ENCODE data around the gene FGF22. TPM values are rescaled to one million over a fixed set of nuclear protein-coding genes. Genes with fewer than 3 reads are reported as not detected.

The FGF22 gene
- total and polyA plus RNA-seq, 2 of the 4 experiments (the other 2 are of a cell fraction), result 0.14 TPM; not detected in 1

- Histone ChIP-seq H3K9me1 (ENCODE audit: insufficient read depth, low read length) (no peaks in the 10 kb centered on the region), H2BK20ac (ENCODE audit: low read depth, low read length) (no peak overlapping the region), H2AK9ac (replicated peaks; ENCODE audit: low read depth, low read length, poor library complexity) (no peak overlapping the region), H2BK15ac (ENCODE audit: low read depth, low read length) (no peak overlapping the region), H3K14ac (replicated peaks; ENCODE audit: low read depth, low read length) (no peak overlapping the region), H4K20me1 (ENCODE audit: insufficient read depth, low read length) (peaks cover 23% of the 10 kb centered on the region), H2AFZ (replicated peaks; ENCODE audit: low read length, poor library complexity) (no peak overlapping the region), H4K91ac (ENCODE audit: insufficient read depth, low read depth, low read length) (no peak overlapping the region), H3K27ac (ENCODE audit: insufficient read depth, low read length) (no peak overlapping the region), H3K9me3 (ENCODE audit: control insufficient read depth, insufficient read depth, low read length) (no peaks in the 10 kb centered on the region), H3K36me3 (ENCODE audit: control insufficient read depth, insufficient read depth, low read length) (no peaks in the 10 kb centered on the region), H4K5ac (ENCODE audit: low read depth, low read length) (no peak overlapping the region), H3K4me1 (ENCODE audit: control insufficient read depth, insufficient read depth, low read length) (no peaks in the 10 kb centered on the region), H2BK120ac (ENCODE audit: low read depth, low read length) (no peak overlapping the region), H3K4me3 (ENCODE audit: insufficient read depth, low read depth, low read length) (no peak overlapping the region), H2AK5ac (ENCODE audit: low read depth, low read length) (no peak overlapping the region), H3K56ac (ENCODE audit: extremely low read depth, insufficient read depth, low read length) (no peak overlapping the region), H3K4ac (ENCODE audit: low read depth, low read length) (no peak overlapping the region), H3K79me1 (ENCODE audit: low read depth in 1 of 2, low read length in 2 of 2) (no peaks in the 10 kb centered on the region), H4K8ac (ENCODE audit: low read depth in 2 of 2, low read length in 2 of 2) (no peak overlapping the region), H2BK5ac (ENCODE audit: low read depth, low read length, poor library complexity, severe bottlenecking) (no peak overlapping the region), H3K9ac (ENCODE audit: low read depth, low read length) (no peak overlapping the region), H3K18ac (ENCODE audit: low read depth, low read length) (no peak overlapping the region), H3K4me2 (ENCODE audit: low read depth, low read length) (no peak overlapping the region), H3K27me3 (ENCODE audit: control insufficient read depth, insufficient read depth, low read length) (peaks cover 22% of the 10 kb centered on the region; the same call in 1 of the 2 replicates), H3K23ac (ENCODE audit: low read depth, low read length) (no peak overlapping the region)
- no peak for DNase-seq
- WGBS, 2 experiments (ENCODE audit: extremely low coverage in 2 of 2, insufficient read length in 1 of 2), result 71% methylated on average over 13 of the region's 24 CpGs; no CpG with 5 or more reads in 1 of the 2 experiments
- ATAC-seq (ENCODE audit: low read depth), result no peak
- ChIA-PET POLR2A (ENCODE audit: unreplicated experiment) (no interaction called here), CTCF (no interaction called here)
- BruUV-seq (replicated peaks), result no TSS peak
- in situ Hi-C loops (cut with MboI; ENCODE audit: low sequenced_read_pairs), result no loop called here
- intact Hi-C loops (cut with micrococcal nuclease), result no loop called here
- TF ChIP-seq CHD1 (IDR thresholded peaks at IDR 0.05; ENCODE audit: low read depth, low read length), result no peak
- no peak for TF ChIP-seq BHLHE40 (IDR thresholded peaks at IDR 0.05; ENCODE audit: low read depth, low read length)
- no peak for TF ChIP-seq NFE2L2 (IDR thresholded peaks at IDR 0.05; ENCODE audit: low read depth, low read length)
- TF ChIP-seq MXI1 (IDR thresholded peaks at IDR 0.05; ENCODE audit: borderline replicate concordance, low read depth, low read length), result no peak
- TF ChIP-seq SMC3 (IDR thresholded peaks at IDR 0.05; ENCODE audit: low read depth, low read length), result no peak
- TF ChIP-seq MAFK (IDR thresholded peaks at IDR 0.05; ENCODE audit: low read depth, low read length), result no peak
- TF ChIP-seq ELK1 (IDR thresholded peaks at IDR 0.05; ENCODE audit: borderline replicate concordance, low read depth, low read length), result no peak
- TF ChIP-seq USF2 (IDR thresholded peaks at IDR 0.05; ENCODE audit: low read depth, low read length), result no peak
- TF ChIP-seq RCOR1 (IDR thresholded peaks at IDR 0.05; ENCODE audit: insufficient replicate concordance, low read length), result no peak
- TF ChIP-seq MAZ (IDR thresholded peaks at IDR 0.05; ENCODE audit: borderline replicate concordance, low read depth, low read length), result no peak
- TF ChIP-seq RFX5 (IDR thresholded peaks at IDR 0.05; ENCODE audit: low read depth, low read length), result no peak
- no peak for TF ChIP-seq CEBPB (IDR thresholded peaks at IDR 0.05; ENCODE audit: low read depth, low read length)
- no peak for TF ChIP-seq RAD21 (IDR thresholded peaks at IDR 0.05; ENCODE audit: low read length)
- TF ChIP-seq CTCF (conservative IDR thresholded peaks at IDR 0.05; ENCODE audit: low read depth, low read length), result no peak
- dilution Hi-C loops (cut with HindIII; ENCODE audit: low sequenced_read_pairs, unreplicated experiment), result no loop called here
Observed at GRCh38 chr19:594265-594870, 45.3 kb upstream of the FGF22 start.

Data from IMR-90 (cell line).